NT2/D1 (cell line): Measurements from ENCODE around the gene PGA5.

Experiments
- SUZ12 ChIP-seq: IDR thresholded peaks from 2 replicates; pipeline ENCODE4 v1.6.1; 2011; ENCODE audit not compliant: insufficient read length, insufficient read depth; ENCODE audit errors: extremely low read depth
- YY1 ChIP-seq: IDR thresholded peaks from 2 replicates; pipeline ENCODE4 v1.6.1; 2011; ENCODE audit not compliant: insufficient read length, insufficient read depth
- ZNF274 ChIP-seq: IDR thresholded peaks from 2 replicates; pipeline ENCODE4 v1.6.1; 2011; ENCODE audit warnings: mild to moderate bottlenecking, low read depth, low read length

- TF ChIP-seq YY1 (no peak), SUZ12 (no peak), ZNF274 (no peak)
Observed at GRCh38 chr11:61283613-61284012, 42.6 kb downstream of the PGA5 start.
